Caco-2 (cell line): ENCODE measurements around the gene MYOD1. TPM values are rescaled to one million over a fixed set of nuclear protein-coding genes. Genes with fewer than 3 reads are reported as not detected.
A peak's percentile ranks its signal among the peaks of the same experiment; 100 is the strongest.

Experiments
- BruUV-seq: library from RNA; stranded (reverse); fragments of 400-500 nt; replicated peaks from 2 replicates; lab custom pipeline; 2021; lab: Mats Ljungman, UMichigan
- CTCF ChIA-PET: fragments of 300-600 bp; sonication (Branson Sonifier 250); formaldehyde crosslinking; loops from one replicate; lab custom pipeline; 2022; ENCODE audit warnings: antibody characterized with exemption; lab: Charles Lee
- POLR2A ChIA-PET: fragments of 300-600 bp; sonication (Branson Sonifier 250); formaldehyde crosslinking; loops from one replicate; lab custom pipeline; 2022; ENCODE audit warnings: antibody characterized with exemption; lab: Charles Lee
- DNase-seq, 2 experiments: peaks; one replicate each; pipeline versions ENCODE4 v3.0.0 to v3.0.0-alpha.2; 2020 to 2022
- H3K27me3 ChIP-seq: replicated peaks from 2 replicates; pipeline ENCODE4 v1.6.0; 2011; ENCODE audit warnings: low read length; ENCODE audit not compliant: control insufficient read depth, insufficient read depth
- H3K36me3 ChIP-seq: 2 replicates; pipeline ENCODE4 v1.5.1; 2011; ENCODE audit warnings: low read length; ENCODE audit not compliant: control insufficient read depth, insufficient read depth
- H3K4me1 ChIP-seq: fragments of 250-450 bp; sonication (Bioruptor Pico); 2 replicates; pipeline ENCODE4 v1.5.1; 2020; ENCODE audit warnings: mild to moderate bottlenecking
- H3K4me3 ChIP-seq: 2 replicates; pipeline ENCODE4 v1.5.1; 2011; ENCODE audit warnings: low read depth, mild to moderate bottlenecking, control low read depth, low read length
- H3K9me3 ChIP-seq: fragments of 250-450 bp; sonication (Bioruptor Pico); 2 replicates; pipeline ENCODE4 v1.5.1; 2020; ENCODE audit warnings: mild to moderate bottlenecking, moderate library complexity
- H3K27ac Mint-ChIP-seq: one replicate; pipeline ENCODE4 v1.8.0; 2022; ENCODE audit warnings: mixed read lengths; ENCODE audit not compliant: unreplicated experiment
- H3K27me3 Mint-ChIP-seq: one replicate; pipeline ENCODE4 v1.8.0; 2022; ENCODE audit warnings: mixed read lengths; ENCODE audit not compliant: insufficient read depth, unreplicated experiment
- H3K36me3 Mint-ChIP-seq: one replicate; pipeline ENCODE4 v1.8.0; 2022; ENCODE audit warnings: mild to moderate bottlenecking, mixed read lengths; ENCODE audit not compliant: insufficient read depth, unreplicated experiment
- H3K4me1 Mint-ChIP-seq: one replicate; pipeline ENCODE4 v1.8.0; 2022; ENCODE audit warnings: low read depth, mixed read lengths; ENCODE audit not compliant: unreplicated experiment
- H3K4me3 Mint-ChIP-seq: one replicate; pipeline ENCODE4 v1.8.0; 2022; ENCODE audit warnings: mild to moderate bottlenecking, moderate library complexity, mixed read lengths; ENCODE audit not compliant: unreplicated experiment
- H3K9me3 Mint-ChIP-seq: one replicate; pipeline ENCODE4 v1.8.0; 2022; ENCODE audit warnings: mixed read lengths; ENCODE audit not compliant: unreplicated experiment
- intact Hi-C: fragments of 100-400 bp; cut with micrococcal nuclease; formaldehyde crosslinking; loops from one replicate; pipeline ENCODE4 v1.10.0; 2022; ENCODE audit not compliant: unreplicated experiment
- total RNA-seq: library from RNA; stranded (reverse); gene quantifications from 2 replicates; pipeline ENCODE4 v1.2.3, GENCODE V29; 2022
- TF ChIP-seq, protein P1 (sequence below), 2 experiments: fragments of 200-600 bp in 1 of 2; IDR thresholded peaks; 1 replicate in 1 of 2; 2 replicates in 1 of 2; pipeline versions ENCODE4 v1.5.1 to v1.8.0; 2011 to 2022; ENCODE audit warnings: antibody characterized with exemption in 1 of 2, control low read depth in 1 of 2, inconsistent platforms in 1 of 2, low read depth in 1 of 2, low read length in 1 of 2, mild to moderate bottlenecking in 1 of 2, moderate library complexity in 1 of 2; ENCODE audit not compliant: insufficient read depth in 1 of 2, severe bottlenecking in 1 of 2, unreplicated experiment in 1 of 2

MYOD1 gene
- total RNA-seq, 1 experiment from 2014 or later: not detected

GRCh38 chr11:17766073-17766359, 46.6 kb downstream of the MYOD1 start:
- Mint-ChIP-seq H3K9me3 (no peaks in the 10 kb centered on the region), H3K4me1 (no peaks in the 10 kb centered on the region), H3K27me3 (no peaks in the 10 kb centered on the region), H3K36me3 (no peaks in the 10 kb centered on the region), H3K27ac (no peak overlapping the region), H3K4me3 (no peak overlapping the region)
- H3K9me3 ChIP-seq: no peaks in the 10 kb centered on the region
- no peak overlapping the region for H3K4me3 ChIP-seq
- no peaks in the 10 kb centered on the region for H3K27me3 ChIP-seq
- intact Hi-C loops: no loop called here
- H3K36me3 ChIP-seq: no peaks in the 10 kb centered on the region
- CTCF ChIA-PET: interaction anchor here (1.6 kb wide), 1 partner anchor 35 kb away, joined by 5 read pairs; no protein-coding TSS in a partner anchor
- POLR2A ChIA-PET: no interaction called here
- H3K4me1 ChIP-seq: 0 out of 2 replicates have a peak, but pooled peaks cover 4% of the 10 kb centered on the region
- TF ChIP-seq, protein P1, sequence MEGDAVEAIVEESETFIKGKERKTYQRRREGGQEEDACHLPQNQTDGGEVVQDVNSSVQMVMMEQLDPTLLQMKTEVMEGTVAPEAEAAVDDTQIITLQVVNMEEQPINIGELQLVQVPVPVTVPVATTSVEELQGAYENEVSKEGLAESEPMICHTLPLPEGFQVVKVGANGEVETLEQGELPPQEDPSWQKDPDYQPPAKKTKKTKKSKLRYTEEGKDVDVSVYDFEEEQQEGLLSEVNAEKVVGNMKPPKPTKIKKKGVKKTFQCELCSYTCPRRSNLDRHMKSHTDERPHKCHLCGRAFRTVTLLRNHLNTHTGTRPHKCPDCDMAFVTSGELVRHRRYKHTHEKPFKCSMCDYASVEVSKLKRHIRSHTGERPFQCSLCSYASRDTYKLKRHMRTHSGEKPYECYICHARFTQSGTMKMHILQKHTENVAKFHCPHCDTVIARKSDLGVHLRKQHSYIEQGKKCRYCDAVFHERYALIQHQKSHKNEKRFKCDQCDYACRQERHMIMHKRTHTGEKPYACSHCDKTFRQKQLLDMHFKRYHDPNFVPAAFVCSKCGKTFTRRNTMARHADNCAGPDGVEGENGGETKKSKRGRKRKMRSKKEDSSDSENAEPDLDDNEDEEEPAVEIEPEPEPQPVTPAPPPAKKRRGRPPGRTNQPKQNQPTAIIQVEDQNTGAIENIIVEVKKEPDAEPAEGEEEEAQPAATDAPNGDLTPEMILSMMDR (IDR thresholded peaks at IDR 0.05; ENCODE audit: insufficient read depth in 1 of 2, low read depth in 1 of 2, low read length in 1 of 2, severe bottlenecking in 1 of 2, unreplicated experiment in 1 of 2): no peak
- no peak for DNase-seq
- no TSS peak for BruUV-seq

GRCh38 chr11:17766590-17766989, 47.2 kb downstream of the MYOD1 start:
- no peak for DNase-seq
- H3K27me3 Mint-ChIP-seq: no peaks in the 10 kb centered on the region
- TF ChIP-seq, protein P1 (IDR thresholded peaks at IDR 0.05; ENCODE audit: insufficient read depth in 1 of 2, low read depth in 1 of 2, low read length in 1 of 2, severe bottlenecking in 1 of 2, unreplicated experiment in 1 of 2): peak in 1 of 2 experiments; percentile 15
- ChIA-PET POLR2A (no interaction called here), CTCF (interaction anchor here (0.7 to 1.6 kb wide), 2 partner anchors 36 to 168 kb away, joined by 4 to 5 read pairs; no protein-coding TSS in a partner anchor)
- Histone ChIP-seq H3K4me1 (0 out of 2 replicates have a peak, but pooled peaks cover 4% of the 10 kb centered on the region), H3K4me3 (no peak overlapping the region), H3K9me3 (no peaks in the 10 kb centered on the region), H3K36me3 (no peaks in the 10 kb centered on the region), H3K27me3 (no peaks in the 10 kb centered on the region)
- H3K27ac Mint-ChIP-seq: no peak overlapping the region
- intact Hi-C loops: no loop called here
- no TSS peak for BruUV-seq
- no peak overlapping the region for H3K4me3 Mint-ChIP-seq
- no peaks in the 10 kb centered on the region for H3K4me1 Mint-ChIP-seq
- H3K9me3 Mint-ChIP-seq: no peaks in the 10 kb centered on the region
- no peaks in the 10 kb centered on the region for H3K36me3 Mint-ChIP-seq

DNA sequence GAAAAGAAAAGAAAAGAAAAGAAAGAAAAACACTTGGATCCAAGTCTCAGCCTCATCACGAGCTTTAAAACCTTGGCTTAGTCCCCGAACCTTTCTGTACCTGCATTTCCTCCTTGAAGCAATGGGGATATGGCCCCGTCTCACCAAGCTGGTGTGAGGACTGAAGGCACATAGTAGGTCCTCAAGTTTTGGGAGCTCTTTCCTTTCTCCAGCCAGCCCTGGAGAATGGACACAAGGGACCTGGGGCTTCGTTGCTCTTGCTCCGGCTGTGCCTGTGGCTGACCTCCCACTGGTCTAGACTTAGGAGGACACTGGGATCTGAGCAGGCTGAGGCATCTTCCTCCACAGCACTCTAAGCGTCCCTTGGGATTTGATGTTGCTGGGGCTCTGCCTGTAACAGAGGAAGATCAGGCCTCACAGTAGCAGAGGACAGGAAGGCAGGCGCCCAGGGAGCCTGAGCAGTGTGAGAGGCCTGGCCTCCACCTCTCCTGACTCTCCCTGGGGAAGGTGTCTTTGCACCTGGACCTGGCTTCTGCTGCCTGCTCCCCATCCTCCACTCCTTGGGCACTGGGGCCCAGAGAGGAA, 48.0 kb downstream of the MYOD1 start:
- DNase-seq: no peak
- POLR2A ChIA-PET: no interaction called here
- BruUV-seq: no TSS peak

More for the DNA sequence above, 48.0 kb downstream of the MYOD1 start:
- no peaks in the 10 kb centered on the region for H3K36me3 ChIP-seq
- H3K4me1 ChIP-seq: 0 out of 2 replicates have a peak, but pooled peaks cover 4% of the 10 kb centered on the region
- Mint-ChIP-seq H3K27ac (no peak overlapping the region), H3K9me3 (no peaks in the 10 kb centered on the region), H3K36me3 (no peaks in the 10 kb centered on the region), H3K4me1 (no peaks in the 10 kb centered on the region), H3K27me3 (no peaks in the 10 kb centered on the region), H3K4me3 (no peak overlapping the region)
- H3K27me3 ChIP-seq: no peaks in the 10 kb centered on the region
- CTCF ChIA-PET: interaction anchor here (0.6 to 1.6 kb wide), 5 partner anchors 36 to 219 kb away, joined by 3 to 5 read pairs (median 3); no protein-coding TSS in a partner anchor
- TF ChIP-seq, protein P1 (IDR thresholded peaks at IDR 0.05; ENCODE audit: insufficient read depth in 1 of 2, low read depth in 1 of 2, low read length in 1 of 2, severe bottlenecking in 1 of 2, unreplicated experiment in 1 of 2): no peak
- H3K9me3 ChIP-seq: no peaks in the 10 kb centered on the region
- no peak overlapping the region for H3K4me3 ChIP-seq
- intact Hi-C loops: no loop called here
